ENCODE measurements around the gene LDLRAD2. TPM values are rescaled to one million over a fixed set of nuclear protein-coding genes. Genes with fewer than 3 reads are reported as not detected.

LDLRAD2 gene
- total RNA-seq, 1 experiment from 2014 or later, result not detected

DNA sequence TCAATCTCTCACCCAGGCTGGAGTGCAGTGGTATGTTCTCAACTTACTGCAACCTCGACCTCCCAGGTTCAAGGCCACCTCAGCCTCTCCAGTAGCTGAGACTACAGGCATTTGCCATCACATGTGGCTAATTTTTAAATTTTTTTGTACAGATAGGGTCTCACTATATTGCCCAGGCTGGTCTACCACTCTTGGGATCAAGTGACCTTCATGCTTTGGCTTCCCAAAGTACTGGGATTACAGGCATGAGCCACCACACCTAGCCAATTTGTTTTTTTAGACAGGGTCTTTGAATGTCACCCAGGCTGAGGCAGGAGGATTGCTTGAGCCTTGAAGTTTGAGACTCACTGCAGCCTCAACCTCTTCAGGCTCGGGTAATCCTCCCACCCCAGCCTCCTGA, 19.0 kb upstream of the LDLRAD2 start:
- peaks cover 0 to 7% of the 10 kb centered on the region in 2 experiments; a peak in 1 of 4 replicates for H3K9me3 ChIP-seq (ENCODE audit: control insufficient read depth in 1 of 2, insufficient read depth in 1 of 2, low read depth in 1 of 2, low read length in 2 of 2)
- no peak overlapping the region for H3K4me2 ChIP-seq (ENCODE audit: low read length)
- POLR2A ChIA-PET, result no interaction called here
- DNase-seq (ENCODE audit: low read depth, low spot score) (no peak), ATAC-seq (no peak)
- peaks cover 0 to 6% of the 10 kb centered on the region in 2 experiments; a peak in 1 of 4 replicates for H3K4me1 ChIP-seq (ENCODE audit: control insufficient read depth in 1 of 2, insufficient read depth in 2 of 2, low read length in 2 of 2)
- H3K9me2 ChIP-seq (ENCODE audit: insufficient read depth), result no peaks in the 10 kb centered on the region
- no peak overlapping the region for H3K27ac ChIP-seq (ENCODE audit: low read depth, low read length)
- H4K20me1 ChIP-seq (ENCODE audit: insufficient read depth), result no peaks in the 10 kb centered on the region
- no peak overlapping the region for H3K9ac ChIP-seq (ENCODE audit: low read length)
- no peaks in the 10 kb centered on the region for H3K36me3 ChIP-seq (ENCODE audit: control insufficient read depth in 1 of 2, insufficient read depth in 2 of 2, low read length in 2 of 2)
- CTCF ChIA-PET, result no interaction called here
- RAD21 ChIA-PET (ENCODE audit: low non-redundant PET in 1 of 2, low total read pairs in 2 of 2, uncharacterized antibody in 2 of 2, unreplicated experiment in 2 of 2), result no interaction called here
- no peaks in the 10 kb centered on the region for H3K27me3 ChIP-seq (ENCODE audit: insufficient read depth, low read length)
- intact Hi-C loops (cut with micrococcal nuclease), result no loop called here
- H3K79me2 ChIP-seq (ENCODE audit: insufficient read depth, low read length), result no peaks in the 10 kb centered on the region
- TF ChIP-seq POLR2A (IDR thresholded peaks at IDR 0.05; ENCODE audit: borderline replicate concordance, extremely low read depth, insufficient read depth, insufficient read length) (no peak), SRF (IDR thresholded peaks at IDR 0.05; ENCODE audit: low read depth) (no peak), POLR2AphosphoS5 (IDR thresholded peaks at IDR 0.05; ENCODE audit: low read depth, low read length) (no peak), YY1 (IDR thresholded peaks at IDR 0.05; ENCODE audit: extremely low read depth, insufficient replicate concordance, low read depth, low read length) (no peak), EZH2phosphoT487 (IDR thresholded peaks at IDR 0.05; ENCODE audit: borderline replicate concordance) (no peak), ZFX (IDR thresholded peaks at IDR 0.05) (no peak), JUND (IDR thresholded peaks at IDR 0.05) (no peak), EGR1 (IDR thresholded peaks at IDR 0.05; ENCODE audit: low read depth) (no peak), ZNF274 (IDR thresholded peaks at IDR 0.05; ENCODE audit: low read depth, low read length) (no peak), FOSL1 (IDR thresholded peaks at IDR 0.05; ENCODE audit: low read depth) (no peak), EZH2 (IDR thresholded peaks at IDR 0.05) (no peak), CTCF (IDR thresholded peaks at IDR 0.05 in 2 of 3, conservative IDR thresholded peaks at IDR 0.05 in 1 of 3; ENCODE audit: borderline replicate concordance in 1 of 3, insufficient read depth in 1 of 3, low read depth in 2 of 3, low read length in 2 of 3) (no peak), SIN3A (IDR thresholded peaks at IDR 0.05; ENCODE audit: low read depth) (no peak), RAD21 (IDR thresholded peaks at IDR 0.05; ENCODE audit: low read depth) (no peak), CEBPB (IDR thresholded peaks at IDR 0.05; ENCODE audit: low read depth) (no peak), TCF7L2 (IDR thresholded peaks at IDR 0.05; ENCODE audit: borderline replicate concordance, extremely low read depth, insufficient read depth, insufficient read length) (no peak), SP1 (IDR thresholded peaks at IDR 0.05; ENCODE audit: low read depth) (no peak)
- TF ChIP-seq, protein P1, sequence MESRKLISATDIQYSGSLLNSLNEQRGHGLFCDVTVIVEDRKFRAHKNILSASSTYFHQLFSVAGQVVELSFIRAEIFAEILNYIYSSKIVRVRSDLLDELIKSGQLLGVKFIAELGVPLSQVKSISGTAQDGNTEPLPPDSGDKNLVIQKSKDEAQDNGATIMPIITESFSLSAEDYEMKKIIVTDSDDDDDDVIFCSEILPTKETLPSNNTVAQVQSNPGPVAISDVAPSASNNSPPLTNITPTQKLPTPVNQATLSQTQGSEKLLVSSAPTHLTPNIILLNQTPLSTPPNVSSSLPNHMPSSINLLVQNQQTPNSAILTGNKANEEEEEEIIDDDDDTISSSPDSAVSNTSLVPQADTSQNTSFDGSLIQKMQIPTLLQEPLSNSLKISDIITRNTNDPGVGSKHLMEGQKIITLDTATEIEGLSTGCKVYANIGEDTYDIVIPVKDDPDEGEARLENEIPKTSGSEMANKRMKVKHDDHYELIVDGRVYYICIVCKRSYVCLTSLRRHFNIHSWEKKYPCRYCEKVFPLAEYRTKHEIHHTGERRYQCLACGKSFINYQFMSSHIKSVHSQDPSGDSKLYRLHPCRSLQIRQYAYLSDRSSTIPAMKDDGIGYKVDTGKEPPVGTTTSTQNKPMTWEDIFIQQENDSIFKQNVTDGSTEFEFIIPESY (IDR thresholded peaks at IDR 0.05; ENCODE audit: extremely low read depth, insufficient replicate concordance, low read length), result no peak
- TF ChIP-seq, protein P2, sequence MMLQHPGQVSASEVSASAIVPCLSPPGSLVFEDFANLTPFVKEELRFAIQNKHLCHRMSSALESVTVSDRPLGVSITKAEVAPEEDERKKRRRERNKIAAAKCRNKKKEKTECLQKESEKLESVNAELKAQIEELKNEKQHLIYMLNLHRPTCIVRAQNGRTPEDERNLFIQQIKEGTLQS (IDR thresholded peaks at IDR 0.05), result no peak
- TF ChIP-seq, protein P3, sequence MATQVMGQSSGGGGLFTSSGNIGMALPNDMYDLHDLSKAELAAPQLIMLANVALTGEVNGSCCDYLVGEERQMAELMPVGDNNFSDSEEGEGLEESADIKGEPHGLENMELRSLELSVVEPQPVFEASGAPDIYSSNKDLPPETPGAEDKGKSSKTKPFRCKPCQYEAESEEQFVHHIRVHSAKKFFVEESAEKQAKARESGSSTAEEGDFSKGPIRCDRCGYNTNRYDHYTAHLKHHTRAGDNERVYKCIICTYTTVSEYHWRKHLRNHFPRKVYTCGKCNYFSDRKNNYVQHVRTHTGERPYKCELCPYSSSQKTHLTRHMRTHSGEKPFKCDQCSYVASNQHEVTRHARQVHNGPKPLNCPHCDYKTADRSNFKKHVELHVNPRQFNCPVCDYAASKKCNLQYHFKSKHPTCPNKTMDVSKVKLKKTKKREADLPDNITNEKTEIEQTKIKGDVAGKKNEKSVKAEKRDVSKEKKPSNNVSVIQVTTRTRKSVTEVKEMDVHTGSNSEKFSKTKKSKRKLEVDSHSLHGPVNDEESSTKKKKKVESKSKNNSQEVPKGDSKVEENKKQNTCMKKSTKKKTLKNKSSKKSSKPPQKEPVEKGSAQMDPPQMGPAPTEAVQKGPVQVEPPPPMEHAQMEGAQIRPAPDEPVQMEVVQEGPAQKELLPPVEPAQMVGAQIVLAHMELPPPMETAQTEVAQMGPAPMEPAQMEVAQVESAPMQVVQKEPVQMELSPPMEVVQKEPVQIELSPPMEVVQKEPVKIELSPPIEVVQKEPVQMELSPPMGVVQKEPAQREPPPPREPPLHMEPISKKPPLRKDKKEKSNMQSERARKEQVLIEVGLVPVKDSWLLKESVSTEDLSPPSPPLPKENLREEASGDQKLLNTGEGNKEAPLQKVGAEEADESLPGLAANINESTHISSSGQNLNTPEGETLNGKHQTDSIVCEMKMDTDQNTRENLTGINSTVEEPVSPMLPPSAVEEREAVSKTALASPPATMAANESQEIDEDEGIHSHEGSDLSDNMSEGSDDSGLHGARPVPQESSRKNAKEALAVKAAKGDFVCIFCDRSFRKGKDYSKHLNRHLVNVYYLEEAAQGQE (IDR thresholded peaks at IDR 0.05; ENCODE audit: low read depth), result no peak
- no peak overlapping the region for H3K4me3 ChIP-seq (replicated peaks in 1 of 2; ENCODE audit: low read depth in 1 of 2, low read length in 2 of 2)
- no TSS peak for BruUV-seq (replicated peaks)
- H2AFZ ChIP-seq (ENCODE audit: low read depth, low read length, poor library complexity, severe bottlenecking), result no peak overlapping the region

Data from HCT116 (cell line).